GM18511 (cell line): ENCODE measurements around the gene GFI1.
"Not testable (repeated sequence)": the region's sequence is repeated elsewhere in the genome, so short reads cannot be mapped to it uniquely, and the experiment has no call there.

Experiments used
- ATAC-seq: cut with Tn5 transposase; IDR thresholded peaks from one replicate; pipeline ENCODE4 v1.9.1; 2021; ENCODE audit warnings: mild to moderate bottlenecking, moderate library complexity; ENCODE audit not compliant: unreplicated experiment

Gene GFI1

GRCh38 chr1:92486251-92487077 is at the start of gene GFI1:
Gene GFI1 (minus strand): TSS chr1:92486925. CDS start chr1:92483487, 3,438 bp downstream.
- ATAC-seq = peak; percentile 25

- ATAC-seq = not testable (repeated sequence)
These were observed 45.6 kb upstream of the GFI1 start for GRCh38 chr1:92532371-92532770.

- ATAC-seq = not testable (repeated sequence)
These were observed 45.2 kb upstream of the GFI1 start for GRCh38 chr1:92531939-92532338.

GRCh38 chr1:92527670-92528069 is 40.9 kb upstream of the GFI1 start:
- ATAC-seq = no peak

DNA sequence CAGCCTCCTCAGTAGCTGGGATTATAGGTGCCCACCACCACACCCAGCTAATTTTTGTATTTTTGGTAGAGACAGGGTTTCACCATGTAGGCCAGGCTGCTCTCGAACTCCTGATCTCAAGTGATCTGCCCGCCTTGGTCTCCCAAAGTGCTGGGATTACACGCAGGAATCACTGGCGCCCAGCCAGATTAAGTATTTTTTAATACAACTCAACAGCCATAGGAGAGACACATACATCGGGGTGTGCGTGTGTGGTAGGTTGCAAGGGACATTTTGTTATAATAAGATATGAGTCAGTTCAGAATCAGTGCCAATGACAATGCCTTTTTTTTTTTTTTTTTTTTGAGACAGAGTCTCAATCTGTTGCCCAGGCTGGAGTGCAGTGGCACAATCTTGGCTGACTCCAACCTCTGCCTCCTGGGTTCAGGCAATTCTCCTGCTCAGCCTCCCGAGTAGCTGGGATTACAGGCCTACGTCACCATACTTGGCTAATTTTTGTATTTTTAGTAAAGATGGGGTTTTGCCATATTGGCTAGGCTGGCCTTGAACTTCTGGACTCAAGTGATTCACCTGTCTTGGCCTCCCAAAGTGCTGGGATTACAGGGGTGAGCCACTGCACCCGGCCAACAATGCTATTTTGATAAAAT is 38.3 kb upstream of the GFI1 start:
- not testable (repeated sequence) for ATAC-seq

- no peak for ATAC-seq
These were observed 32.3 kb upstream of the GFI1 start for GRCh38 chr1:92519043-92519442.

- no peak for ATAC-seq
These were observed 29.8 kb upstream of the GFI1 start for GRCh38 chr1:92516574-92516973.

DNA sequence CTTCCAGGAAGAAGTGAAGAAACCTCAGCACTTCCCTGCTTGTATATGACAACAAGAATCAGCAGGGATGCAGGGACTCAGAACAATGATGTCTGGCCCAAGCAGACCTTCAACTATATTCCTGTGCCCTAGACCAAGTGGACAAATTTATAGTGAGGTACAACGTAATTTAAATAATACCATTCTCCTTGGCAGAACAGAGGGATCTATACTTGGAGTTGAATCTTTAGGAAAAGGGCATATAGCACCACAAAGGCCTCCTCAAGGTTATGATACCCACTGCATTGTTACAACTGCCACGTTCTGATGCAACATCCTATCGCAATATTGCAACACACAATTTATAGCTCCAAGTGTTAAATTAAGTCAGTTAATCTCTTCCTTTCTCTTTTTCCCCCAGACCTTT is 29.1 kb upstream of the GFI1 start:
- no peak for ATAC-seq

- peak; percentile 80 for ATAC-seq
These were observed 24.8 kb upstream of the GFI1 start for GRCh38 chr1:92511541-92511940.

DNA sequence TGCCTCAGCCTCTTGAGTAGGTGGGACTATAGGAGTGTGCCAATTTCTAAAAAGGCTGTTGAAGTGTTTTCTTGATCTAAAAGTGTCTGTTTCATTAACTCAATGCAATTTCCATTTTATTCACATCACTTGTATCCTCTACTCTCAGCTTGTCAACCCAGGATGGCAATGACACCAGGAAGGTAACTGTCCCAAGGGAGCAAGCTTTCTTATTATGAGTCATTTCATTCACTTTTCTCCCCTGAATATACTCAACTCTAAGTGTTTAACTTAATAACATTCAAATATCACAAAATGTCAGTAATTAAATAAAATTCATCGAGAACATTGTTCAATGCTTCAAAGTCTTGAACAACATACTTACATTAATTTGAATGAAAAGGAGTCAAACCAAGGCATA is 22.9 kb upstream of the GFI1 start:
- no peak for ATAC-seq

GRCh38 chr1:92505015-92505692 is 18.4 kb upstream of the GFI1 start:
- no peak for ATAC-seq

DNA sequence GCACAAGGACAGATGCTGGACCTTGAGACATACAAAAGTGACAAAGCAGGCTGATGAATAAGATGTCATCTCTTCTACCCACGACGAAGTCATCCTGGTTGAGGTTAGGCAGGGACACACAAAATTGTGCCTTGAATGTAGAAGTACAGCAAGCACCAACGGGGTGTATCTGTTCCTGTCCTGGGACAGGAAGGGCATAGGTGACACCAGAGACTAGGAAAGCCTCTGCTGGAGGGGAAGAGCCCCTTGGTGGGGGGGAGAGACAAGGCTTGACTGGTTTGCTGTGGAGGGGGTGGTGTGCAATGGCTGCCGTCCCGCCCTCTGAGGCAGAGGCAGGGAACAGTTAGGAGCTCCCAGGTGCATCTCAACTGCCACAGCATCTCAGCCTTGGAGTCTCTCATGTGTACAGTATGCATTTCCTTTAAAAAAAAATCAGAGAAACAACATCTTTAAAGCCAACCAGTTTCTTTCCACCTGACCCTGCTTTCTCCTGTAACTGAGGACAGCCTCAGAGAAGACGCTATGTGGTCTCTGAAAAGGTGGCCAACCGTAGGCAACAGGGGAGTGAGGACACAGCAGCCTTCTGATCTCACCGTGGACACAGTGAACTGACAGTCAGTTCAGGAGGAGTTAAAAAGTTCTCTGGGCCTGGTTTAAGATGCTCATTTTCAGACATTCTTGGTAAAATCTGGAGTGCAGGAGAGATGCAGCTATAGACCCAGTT is 17.7 kb upstream of the GFI1 start:
- ATAC-seq = no peak

- no peak for ATAC-seq
These were observed 17.2 kb upstream of the GFI1 start for GRCh38 chr1:92503926-92504285.

DNA sequence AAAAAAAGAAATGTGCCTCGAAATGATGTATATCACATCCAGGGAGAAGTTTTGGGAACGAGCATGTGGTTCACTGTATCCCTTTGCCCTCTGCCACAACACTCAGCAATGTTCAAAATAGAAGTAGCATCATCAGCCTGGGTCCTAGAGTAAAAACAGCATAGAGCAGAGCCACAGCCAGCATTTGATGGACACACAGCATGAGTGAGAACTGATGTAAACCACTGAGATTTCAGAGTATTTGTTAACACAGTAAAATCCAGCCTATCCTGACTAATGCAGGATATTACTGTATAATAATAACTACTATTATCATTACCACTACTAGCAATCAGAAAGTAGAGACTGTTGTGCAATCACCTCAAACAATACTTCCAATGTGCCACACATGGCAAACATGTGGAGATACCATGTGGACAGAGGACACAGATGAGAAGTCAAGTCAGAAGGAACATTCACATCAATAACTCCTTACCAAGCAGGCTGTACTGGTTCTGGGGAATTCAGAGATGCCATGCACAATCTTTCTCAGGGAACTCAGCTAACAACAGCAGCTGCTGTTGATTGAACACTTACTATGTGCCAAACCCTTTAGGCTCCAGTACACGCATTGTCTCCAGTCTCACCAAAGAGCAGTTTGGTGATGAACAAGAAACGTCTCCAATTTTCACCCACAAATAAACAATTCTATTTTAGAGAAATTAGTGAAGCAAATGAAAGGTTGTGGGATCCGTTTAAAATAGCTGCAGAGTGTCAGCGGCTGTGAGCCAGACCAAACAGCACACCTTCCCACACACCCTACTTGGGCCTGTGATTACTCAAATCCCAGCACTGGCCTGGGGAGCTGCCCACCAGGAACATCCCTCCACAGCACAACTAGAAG is 16.6 kb upstream of the GFI1 start:
- ATAC-seq = no peak

- ATAC-seq = peak; percentile 73
These were observed 15.5 kb upstream of the GFI1 start for GRCh38 chr1:92502247-92502646.

DNA sequence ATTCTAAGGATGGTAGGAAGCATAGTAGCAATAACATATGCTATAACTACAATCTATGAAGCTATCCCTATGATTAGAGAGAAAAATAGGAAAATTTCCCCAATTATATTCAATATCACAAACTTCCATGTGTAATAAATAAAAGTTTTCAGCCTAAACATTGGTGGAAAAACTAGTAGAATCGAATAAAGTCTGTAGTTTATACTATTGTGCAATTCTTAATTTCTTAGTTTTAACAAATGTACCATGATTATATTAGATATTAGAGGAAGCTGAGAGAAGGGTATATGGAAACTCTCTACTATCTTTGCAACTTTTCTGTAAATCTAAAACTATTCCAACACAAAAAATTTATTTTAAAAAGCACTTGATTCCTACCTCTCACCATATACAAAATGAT is 13.8 kb upstream of the GFI1 start:
- no peak for ATAC-seq

- ATAC-seq = no peak
These were observed 8.8 kb upstream of the GFI1 start for GRCh38 chr1:92495392-92496063.

- no peak for ATAC-seq
These were observed 7.9 kb upstream of the GFI1 start for GRCh38 chr1:92494485-92495141.

DNA sequence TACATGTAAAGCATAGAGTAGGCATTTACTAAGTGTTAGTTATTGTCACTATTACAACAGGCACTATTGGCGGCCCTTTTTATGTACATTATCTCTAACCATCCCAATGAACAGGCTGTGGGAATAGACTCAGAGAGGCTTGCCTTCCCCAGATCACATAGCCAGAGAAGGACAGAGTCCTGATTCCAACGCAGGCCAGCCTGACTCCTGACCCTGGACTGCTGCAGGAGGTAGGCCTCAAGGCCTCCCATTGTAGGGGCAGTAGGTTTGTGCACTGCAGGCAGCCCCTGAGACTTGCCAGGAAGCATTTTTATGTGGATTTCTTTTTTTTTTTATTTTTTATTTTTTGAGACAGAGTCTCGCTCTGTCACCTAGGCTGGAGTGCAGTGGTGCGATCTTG is 6.4 kb upstream of the GFI1 start:
- ATAC-seq = no peak
